HUES64 (cell line): ENCODE measurements around the gene RAPGEF2.

Source experiments
- H3K27ac ChIP-seq: 2 replicates; pipeline ENCODE4 v1.7.0; 2013; ENCODE audit warnings: low read depth, low read length, inconsistent platforms
- H3K27me3 ChIP-seq: 2 replicates; pipeline ENCODE4 v1.6.1; 2013; ENCODE audit warnings: mild to moderate bottlenecking, low read length; ENCODE audit not compliant: insufficient read depth
- H3K36me3 ChIP-seq: 2 replicates; pipeline ENCODE4 v1.6.1; 2013; ENCODE audit warnings: mild to moderate bottlenecking, low read length; ENCODE audit not compliant: insufficient read depth
- H3K4me1 ChIP-seq: 2 replicates; pipeline ENCODE4 v1.6.1; 2013; ENCODE audit warnings: mild to moderate bottlenecking, low read length, moderate library complexity; ENCODE audit not compliant: insufficient read depth
- H3K4me3 ChIP-seq: 2 replicates; pipeline ENCODE4 v1.5.1; 2013; ENCODE audit warnings: mild to moderate bottlenecking, low read length, moderate library complexity
- H3K9ac ChIP-seq: 2 replicates; pipeline ENCODE4 v1.6.1; 2013; ENCODE audit warnings: mild to moderate bottlenecking, low read depth, low read length
- H3K9me3 ChIP-seq: 2 replicates; pipeline ENCODE4 v1.6.1; 2013; ENCODE audit warnings: low read depth, low read length; ENCODE audit not compliant: insufficient read depth
- WGBS: fragments of 150-250, 120-280 bp; methylation state at CpG from one replicate; pipeline ENCODE4 v1.1.7; 2013; ENCODE audit warnings: missing lambda C conversion rate; 5-methylcytosine and 5-hydroxymethylcytosine counted together

RAPGEF2 gene

DNA sequence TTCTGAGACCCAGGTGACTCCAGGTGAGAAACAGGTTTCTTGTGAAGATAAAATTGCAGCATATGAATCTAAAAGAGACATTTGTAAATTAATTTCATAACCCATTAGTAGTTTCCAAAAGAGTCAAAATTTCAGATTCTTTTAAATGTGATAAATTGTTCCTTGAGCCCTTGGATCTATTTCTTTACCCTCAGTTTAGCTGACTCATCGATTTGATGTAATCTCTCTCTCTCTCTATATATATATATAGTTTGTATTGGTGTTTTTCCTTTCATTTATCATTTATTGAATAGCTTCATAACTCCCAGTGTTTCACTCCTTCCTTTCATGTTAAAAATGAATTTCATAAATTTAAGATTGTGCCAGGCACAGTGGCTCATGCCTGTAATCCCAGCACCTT lies 96.9 kb downstream of the RAPGEF2 start:
- no peaks in the 10 kb centered on the region for H3K27me3 ChIP-seq
- no peak overlapping the region for H3K27ac ChIP-seq
- H3K4me3 ChIP-seq, result no peak overlapping the region
- no peak overlapping the region for H3K9ac ChIP-seq
- H3K4me1 ChIP-seq, result peaks cover 34% of the 10 kb centered on the region
- H3K36me3 ChIP-seq, result no peaks in the 10 kb centered on the region
- no CpG with 5 or more reads among the region's 1 CpG for WGBS
- no peaks in the 10 kb centered on the region for H3K9me3 ChIP-seq

GRCh38 chr4:159201168-159201567 lies 98.3 kb downstream of the RAPGEF2 start:
- no peak overlapping the region for H3K27ac ChIP-seq

GRCh38 chr4:159204566-159204965 lies 101.7 kb downstream of the RAPGEF2 start:
- Histone ChIP-seq H3K4me3 (no peak overlapping the region), H3K36me3 (no peaks in the 10 kb centered on the region), H3K27me3 (no peaks in the 10 kb centered on the region), H3K9me3 (no peaks in the 10 kb centered on the region), H3K4me1 (peaks cover 20% of the 10 kb centered on the region), H3K9ac (no peak overlapping the region), H3K27ac (no peak overlapping the region)
- 85% methylated on average over 6 of the region's 6 CpGs for WGBS

More at GRCh38 chr4:159201168-159201567, 98.3 kb downstream of the RAPGEF2 start:
- Histone ChIP-seq H3K36me3 (no peaks in the 10 kb centered on the region), H3K9me3 (no peaks in the 10 kb centered on the region), H3K4me1 (peaks cover 36% of the 10 kb centered on the region), H3K9ac (no peak overlapping the region), H3K4me3 (no peak overlapping the region), H3K27me3 (no peaks in the 10 kb centered on the region)
- WGBS, result 94% methylated on average over 5 of the region's 6 CpGs

- no peaks in the 10 kb centered on the region for H3K36me3 ChIP-seq
- no peak overlapping the region for H3K27ac ChIP-seq
- H3K9ac ChIP-seq, result no peak overlapping the region
- WGBS, result 94% methylated on average over 3 of the region's 3 CpGs
- no peaks in the 10 kb centered on the region for H3K9me3 ChIP-seq
- H3K27me3 ChIP-seq, result no peaks in the 10 kb centered on the region
- H3K4me3 ChIP-seq, result no peak overlapping the region
- peaks cover 20% of the 10 kb centered on the region for H3K4me1 ChIP-seq
These were observed 102.6 kb downstream of the RAPGEF2 start for GRCh38 chr4:159205466-159205865.

GRCh38 chr4:159206427-159206871 lies 103.6 kb downstream of the RAPGEF2 start:
- H3K27me3 ChIP-seq, result no peaks in the 10 kb centered on the region
- H3K9me3 ChIP-seq, result no peaks in the 10 kb centered on the region
- no peak overlapping the region for H3K4me3 ChIP-seq
- WGBS, result 85% methylated on average over 3 of the region's 4 CpGs
- H3K36me3 ChIP-seq, result peaks cover 6% of the 10 kb centered on the region; the same call in 1 of the 2 replicates
- H3K9ac ChIP-seq, result no peak overlapping the region
- H3K27ac ChIP-seq, result no peak overlapping the region
- H3K4me1 ChIP-seq, result peaks cover 27% of the 10 kb centered on the region

DNA sequence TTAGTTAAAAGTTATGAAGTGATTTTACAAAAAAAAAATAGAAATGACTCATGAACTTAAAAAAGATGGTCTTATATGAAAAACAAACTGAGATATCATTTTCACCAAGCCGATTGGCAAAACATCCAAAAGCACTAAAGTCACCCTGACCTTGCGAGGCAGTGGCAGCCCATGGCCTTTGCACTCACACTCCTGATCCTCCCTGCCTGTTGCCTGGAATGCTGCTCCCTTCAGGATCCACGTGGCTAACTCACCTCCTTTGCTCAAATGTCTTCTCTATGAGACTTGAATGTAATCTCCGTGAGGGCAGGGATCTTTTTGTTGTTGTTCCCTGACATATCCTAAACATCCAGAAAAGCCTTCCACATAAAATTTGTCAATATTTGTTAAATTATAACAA lies 106.4 kb downstream of the RAPGEF2 start:
- Histone ChIP-seq H3K9me3 (no peaks in the 10 kb centered on the region), H3K36me3 (peaks cover 6% of the 10 kb centered on the region; the same call in 1 of the 2 replicates), H3K9ac (no peak overlapping the region), H3K27me3 (no peaks in the 10 kb centered on the region), H3K4me1 (peaks cover 15% of the 10 kb centered on the region), H3K27ac (no peak overlapping the region), H3K4me3 (no peak overlapping the region)
- 82% methylated on average over 4 of the region's 4 CpGs for WGBS

- H3K9ac ChIP-seq, result no peak overlapping the region
- no peak overlapping the region for H3K27ac ChIP-seq
- peaks cover 6% of the 10 kb centered on the region; the same call in 1 of the 2 replicates for H3K36me3 ChIP-seq
- H3K9me3 ChIP-seq, result no peaks in the 10 kb centered on the region
- no peaks in the 10 kb centered on the region for H3K27me3 ChIP-seq
- no peak overlapping the region for H3K4me3 ChIP-seq
- 89% methylated on average over 2 of the region's 3 CpGs for WGBS
- peaks cover 7% of the 10 kb centered on the region for H3K4me1 ChIP-seq
These were observed 108.1 kb downstream of the RAPGEF2 start for GRCh38 chr4:159210975-159211374.

GRCh38 chr4:159212675-159213293 lies 109.9 kb downstream of the RAPGEF2 start:
- H3K27me3 ChIP-seq, result no peaks in the 10 kb centered on the region
- peaks cover 7% of the 10 kb centered on the region for H3K4me1 ChIP-seq
- peaks cover 6% of the 10 kb centered on the region; the same call in 1 of the 2 replicates for H3K36me3 ChIP-seq
- H3K9ac ChIP-seq, result no peak overlapping the region
- no peaks in the 10 kb centered on the region for H3K9me3 ChIP-seq
- H3K4me3 ChIP-seq, result no peak overlapping the region
- 92% methylated on average over 6 of the region's 7 CpGs for WGBS
- H3K27ac ChIP-seq, result no peak overlapping the region

DNA sequence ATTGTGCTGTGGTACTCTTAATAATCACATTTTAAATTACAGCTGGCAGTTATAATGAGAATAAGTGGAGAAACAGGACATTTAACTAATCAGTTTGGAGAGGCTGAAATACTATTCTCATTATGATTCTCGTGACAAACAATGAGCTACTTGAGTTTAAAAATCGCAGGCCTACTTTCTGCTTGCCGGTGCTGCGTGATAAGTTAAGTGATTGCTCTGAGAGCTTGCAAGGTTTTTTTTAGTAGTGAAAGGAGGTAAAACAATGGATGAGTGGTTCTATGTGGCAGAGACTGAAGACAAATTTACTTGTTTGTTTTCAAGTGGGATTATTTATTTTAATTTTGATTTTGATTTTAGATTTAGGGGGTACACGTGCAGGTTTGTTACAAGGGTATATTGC lies 114.0 kb downstream of the RAPGEF2 start:
- 97% methylated on average over 5 of the region's 5 CpGs for WGBS
- Histone ChIP-seq H3K9ac (no peak overlapping the region), H3K9me3 (no peaks in the 10 kb centered on the region), H3K4me3 (no peak overlapping the region), H3K27me3 (no peaks in the 10 kb centered on the region), H3K36me3 (no peaks in the 10 kb centered on the region), H3K27ac (no peak overlapping the region), H3K4me1 (0 out of 2 replicates have a peak, but pooled peaks cover 5% of the 10 kb centered on the region)

DNA sequence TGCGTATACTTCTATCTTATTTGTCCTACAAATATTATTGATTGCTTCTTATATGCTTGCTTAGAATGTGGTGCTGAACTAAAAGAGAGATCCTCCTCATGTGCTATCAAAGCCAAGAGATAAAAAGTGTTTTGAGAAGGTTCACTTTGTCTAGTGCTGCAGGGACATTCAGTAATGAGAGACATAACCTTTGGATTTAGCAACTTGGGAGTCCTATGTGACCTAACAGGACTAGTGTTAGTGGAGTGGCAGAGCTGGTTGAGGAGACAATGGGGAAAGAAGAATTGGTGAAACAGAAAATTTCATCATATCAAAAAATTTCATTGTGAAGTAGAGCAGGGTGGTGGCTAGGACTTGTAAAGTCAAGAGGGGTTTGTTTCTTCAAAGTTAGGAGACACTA lies 117.0 kb downstream of the RAPGEF2 start:
- no peaks in the 10 kb centered on the region for H3K36me3 ChIP-seq
- no CpG with 5 or more reads among the region's 1 CpG for WGBS
- H3K4me1 ChIP-seq, result peaks cover 10% of the 10 kb centered on the region; the same call in 1 of the 2 replicates
- no peaks in the 10 kb centered on the region for H3K27me3 ChIP-seq
- H3K9me3 ChIP-seq, result no peaks in the 10 kb centered on the region
- H3K27ac ChIP-seq, result no peak overlapping the region
- H3K9ac ChIP-seq, result no peak overlapping the region
- no peak overlapping the region for H3K4me3 ChIP-seq

DNA sequence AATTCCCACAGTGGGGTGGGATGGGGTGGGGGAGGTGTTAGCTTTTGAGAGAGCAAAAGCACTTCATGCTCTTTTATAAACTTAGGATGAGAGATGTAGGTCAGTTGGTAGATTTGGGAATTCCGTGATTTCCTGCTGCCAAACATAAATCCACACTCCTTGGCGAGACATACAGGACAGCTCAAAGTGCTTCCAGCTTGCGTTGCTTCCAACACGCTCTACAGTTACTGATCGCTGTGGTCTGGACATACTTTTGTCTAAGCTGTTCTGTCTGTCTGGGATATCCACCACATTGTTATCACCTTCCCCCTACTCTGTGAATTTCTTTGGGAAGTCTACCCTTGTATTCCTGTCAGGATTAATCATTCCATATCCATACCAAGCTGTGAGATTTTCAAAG lies 117.5 kb downstream of the RAPGEF2 start:
- Histone ChIP-seq H3K9me3 (no peaks in the 10 kb centered on the region), H3K4me1 (peaks cover 10% of the 10 kb centered on the region; the same call in 1 of the 2 replicates), H3K36me3 (no peaks in the 10 kb centered on the region), H3K4me3 (no peak overlapping the region), H3K9ac (no peak overlapping the region), H3K27me3 (no peaks in the 10 kb centered on the region), H3K27ac (no peak overlapping the region)
- 93% methylated on average over 5 of the region's 5 CpGs for WGBS

DNA sequence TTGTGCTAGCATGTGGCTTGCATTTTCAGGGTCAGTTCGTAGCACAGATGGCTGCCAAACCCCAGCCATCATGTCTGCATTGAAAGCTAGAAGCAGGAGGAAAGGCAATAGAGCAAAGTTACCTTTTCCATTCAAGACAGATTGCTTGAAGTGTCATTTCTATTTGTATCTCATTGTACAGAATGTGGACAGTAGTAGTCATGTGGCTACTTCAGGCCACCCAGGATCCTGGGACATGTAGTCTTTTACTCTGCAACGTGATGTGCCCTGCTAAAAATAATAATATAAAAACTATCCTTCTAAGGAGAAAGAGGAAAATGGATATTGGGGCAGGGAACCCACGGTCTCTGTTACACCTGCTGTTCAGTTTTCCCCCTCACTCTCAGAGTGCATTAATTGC lies 118.4 kb downstream of the RAPGEF2 start:
- Histone ChIP-seq H3K4me3 (no peak overlapping the region), H3K9ac (no peak overlapping the region), H3K27ac (no peak overlapping the region), H3K27me3 (no peaks in the 10 kb centered on the region), H3K36me3 (no peaks in the 10 kb centered on the region), H3K9me3 (no peaks in the 10 kb centered on the region), H3K4me1 (peaks cover 10% of the 10 kb centered on the region; the same call in 1 of the 2 replicates)
- WGBS, result 89% methylated on average over 2 of the region's 3 CpGs
